Stimulated activated CD4-positive, alpha-beta T cell treated with anti-CD3 and anti-CD28 coated beads, TNF-alpha, amount 100 ng/mL, for 48 hours (primary cell): Measurements from ENCODE around the gene PPBP.

Experiments used
- DNase-seq, 3 donors: peaks; one replicate each; pipeline ENCODE4 v3.0.0-alpha.2; 2020; ENCODE audit warnings: low read depth in 3 of 3

PPBP gene, protein sequence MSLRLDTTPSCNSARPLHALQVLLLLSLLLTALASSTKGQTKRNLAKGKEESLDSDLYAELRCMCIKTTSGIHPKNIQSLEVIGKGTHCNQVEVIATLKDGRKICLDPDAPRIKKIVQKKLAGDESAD

DNA sequence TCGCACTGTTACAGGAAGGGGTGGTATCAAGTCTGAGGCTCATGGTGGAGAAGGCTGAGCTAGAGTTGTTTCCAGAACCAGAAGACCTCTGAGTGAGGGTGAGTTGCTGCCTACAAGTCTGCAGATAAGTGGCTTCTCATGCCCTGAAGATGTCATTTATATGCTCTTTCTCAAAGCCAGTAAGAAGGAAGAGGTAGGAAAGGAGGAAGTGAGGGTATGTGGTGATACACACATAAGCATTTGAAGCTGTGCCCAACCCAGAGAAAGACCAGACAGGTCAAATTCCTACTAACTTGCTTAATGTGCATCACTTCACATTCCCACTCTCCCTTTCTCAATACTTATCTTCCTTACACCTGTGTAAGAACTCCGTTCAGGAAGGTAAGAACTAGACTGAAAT lies at the start of gene PPBP:
Gene PPBP (minus strand): TSS at position 130 of the 400 bp plus-strand sequence. CDS start 87 bp downstream, at position 43.
- DNase-seq, result no peak

- DNase-seq, result no peak
These were observed 49.3 kb upstream of the PPBP start for GRCh38 chr4:74037076-74037955.

GRCh38 chr4:74033739-74034138 lies 45.7 kb upstream of the PPBP start:
- DNase-seq, result no peak

- DNase-seq, result no peak
These were observed 44.1 kb upstream of the PPBP start for GRCh38 chr4:74032064-74032463.

DNA sequence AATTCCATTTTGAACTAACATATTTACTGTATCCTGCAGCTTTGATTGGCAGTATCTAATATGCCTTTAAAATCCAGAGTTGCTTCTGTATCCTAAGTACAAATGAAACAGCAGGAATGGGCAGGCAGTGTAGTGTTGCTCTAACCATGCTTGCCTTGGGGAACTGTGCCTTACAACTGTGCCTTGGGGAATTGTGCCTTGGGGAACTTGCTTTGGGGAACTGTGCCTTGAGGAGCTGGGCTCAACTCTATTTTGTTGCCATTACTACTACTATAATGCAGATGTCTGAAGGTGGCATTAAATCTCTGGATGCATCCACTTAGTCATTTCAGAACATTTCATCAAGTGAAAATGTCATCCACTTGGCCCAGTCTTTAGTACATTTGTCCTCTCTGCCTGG lies 43.6 kb upstream of the PPBP start:
- no peak for DNase-seq

GRCh38 chr4:74030285-74030684 lies 42.3 kb upstream of the PPBP start:
- DNase-seq, result no peak

DNA sequence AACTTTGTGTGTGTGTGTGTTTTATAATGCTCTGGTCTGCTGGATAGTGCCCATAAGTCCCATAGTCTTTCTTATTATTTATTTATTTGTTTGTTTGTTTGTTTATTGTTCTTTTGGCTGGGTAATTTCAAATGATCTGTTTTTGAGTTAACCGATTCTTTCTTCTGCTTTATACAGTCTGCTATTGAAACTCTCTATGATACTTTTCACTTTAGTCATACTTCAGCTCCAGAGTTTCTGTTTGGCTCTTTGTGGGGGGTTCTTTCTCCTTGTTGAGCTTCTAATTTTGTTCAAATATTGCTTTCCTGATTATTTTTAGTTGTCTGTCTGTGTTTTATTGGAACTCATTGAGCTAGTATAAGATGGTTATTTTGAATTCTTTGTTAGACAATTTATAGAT lies 40.5 kb upstream of the PPBP start:
- no peak for DNase-seq

DNA sequence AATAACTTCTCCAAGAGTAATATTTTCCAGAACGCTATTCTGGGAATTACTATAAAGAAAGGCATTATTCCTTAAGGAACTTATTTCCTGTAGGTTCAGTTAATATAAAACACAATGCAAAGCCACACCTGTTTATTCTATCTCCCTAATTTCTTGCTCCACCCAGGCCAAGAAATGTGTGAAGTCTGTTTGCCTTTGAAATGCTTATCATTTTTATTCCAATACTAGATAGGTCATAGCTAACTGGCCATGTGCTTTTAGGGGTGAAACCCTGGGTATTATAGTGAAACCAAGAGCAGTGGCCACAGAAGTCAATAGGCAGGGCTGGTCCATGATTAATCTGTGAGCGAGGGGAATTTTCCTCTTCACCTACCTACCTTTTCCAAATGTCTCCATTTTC lies 35.7 kb upstream of the PPBP start:
- no peak for DNase-seq

DNA sequence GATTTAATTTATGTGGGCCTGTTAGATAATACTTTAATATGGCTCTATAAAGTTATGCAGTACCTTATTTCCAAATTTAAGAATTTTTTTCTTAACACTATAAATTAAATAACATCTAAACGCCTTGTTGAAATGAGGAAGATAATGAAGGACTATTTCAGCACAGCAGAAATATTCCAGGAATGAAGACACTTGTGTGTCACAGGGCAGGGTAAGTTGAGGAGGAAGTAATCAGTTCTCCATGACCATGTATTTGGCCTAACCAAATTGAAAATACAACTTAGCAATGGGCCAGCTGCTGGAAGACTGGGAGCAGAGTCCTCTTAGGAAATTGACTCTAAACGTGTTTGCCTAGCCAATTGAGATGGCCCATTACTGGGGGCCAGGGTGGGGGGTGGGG lies 33.6 kb upstream of the PPBP start:
- DNase-seq, result no peak

GRCh38 chr4:74018771-74019170 lies 30.8 kb upstream of the PPBP start:
- no peak for DNase-seq

DNA sequence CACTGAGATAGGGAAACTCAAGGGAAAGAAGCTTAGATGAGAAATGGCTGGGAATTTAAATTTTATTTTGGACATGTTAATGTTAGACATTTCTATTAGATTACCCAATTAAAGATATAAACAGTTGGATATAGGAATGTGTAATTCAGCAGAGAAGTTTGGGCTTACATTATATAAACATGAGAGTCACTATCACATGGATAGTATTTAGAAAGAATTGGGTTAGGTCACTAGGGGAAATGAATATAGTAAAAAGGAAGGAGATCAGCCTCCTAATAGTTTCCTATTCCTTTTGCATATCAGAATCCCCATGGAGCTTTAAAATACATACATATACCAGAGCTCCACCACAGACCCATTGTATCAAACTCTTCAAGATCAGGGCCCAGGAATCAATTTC lies 30.1 kb upstream of the PPBP start:
- no peak for DNase-seq

DNA sequence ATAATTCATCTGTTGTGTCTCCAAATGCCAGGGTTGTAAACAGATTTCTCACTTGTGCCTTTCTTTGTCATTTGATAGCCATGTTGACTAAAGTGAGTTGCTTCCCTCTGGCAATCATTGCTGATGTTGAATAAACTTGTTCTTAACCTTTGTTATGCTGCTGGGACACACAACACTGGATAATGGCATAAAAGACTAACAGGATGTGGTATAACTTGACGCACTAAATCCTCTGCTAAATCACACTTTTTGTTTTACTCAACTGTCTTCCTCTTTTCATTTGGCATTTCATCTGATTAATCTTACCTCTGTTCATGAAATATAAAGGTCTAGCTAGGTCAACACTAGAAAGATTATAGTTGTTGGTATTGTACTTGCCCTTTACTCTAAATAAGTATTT lies 28.1 kb upstream of the PPBP start:
- DNase-seq, result no peak

GRCh38 chr4:74015126-74015780 lies 27.3 kb upstream of the PPBP start:
- DNase-seq, result no peak

DNA sequence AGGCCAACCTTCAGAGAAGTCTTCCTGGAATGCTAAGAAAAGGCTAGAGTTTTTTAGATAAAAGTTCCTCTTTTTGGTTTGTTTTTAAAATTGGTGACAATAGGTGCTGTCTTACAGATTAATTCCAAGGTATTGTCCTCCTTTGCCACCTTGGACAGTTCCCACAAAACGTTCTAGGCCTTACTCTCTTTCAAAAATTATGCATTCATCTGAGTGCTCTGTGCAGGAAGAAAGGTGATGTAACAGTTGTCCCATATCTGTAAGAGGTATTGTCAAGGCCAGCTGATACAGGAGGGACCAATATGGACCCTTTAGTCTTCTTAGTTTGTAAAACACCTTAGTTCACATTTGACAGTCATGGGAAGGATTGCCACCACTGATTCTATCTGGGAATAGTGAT lies 26.3 kb upstream of the PPBP start:
- DNase-seq, result no peak

DNA sequence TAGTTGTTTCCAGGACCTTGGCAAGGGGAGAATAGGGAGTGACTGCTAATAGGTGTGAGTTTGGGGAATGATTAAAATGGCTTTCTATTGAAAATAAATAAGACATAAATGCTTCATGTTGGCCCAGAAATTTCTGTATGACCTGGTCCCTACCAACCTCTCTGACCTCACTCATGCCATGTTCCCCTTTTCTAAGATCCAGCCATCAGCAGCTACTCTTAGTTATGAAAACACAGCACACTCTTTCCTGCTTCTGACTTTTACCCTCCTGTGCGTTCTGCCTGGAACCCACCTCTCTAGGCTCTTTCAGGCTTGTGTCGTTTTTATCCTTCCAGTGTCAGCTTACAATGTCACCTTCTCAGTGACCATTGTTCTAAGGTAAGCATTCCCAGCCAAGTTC lies 25.3 kb upstream of the PPBP start:
- DNase-seq, result no peak

DNA sequence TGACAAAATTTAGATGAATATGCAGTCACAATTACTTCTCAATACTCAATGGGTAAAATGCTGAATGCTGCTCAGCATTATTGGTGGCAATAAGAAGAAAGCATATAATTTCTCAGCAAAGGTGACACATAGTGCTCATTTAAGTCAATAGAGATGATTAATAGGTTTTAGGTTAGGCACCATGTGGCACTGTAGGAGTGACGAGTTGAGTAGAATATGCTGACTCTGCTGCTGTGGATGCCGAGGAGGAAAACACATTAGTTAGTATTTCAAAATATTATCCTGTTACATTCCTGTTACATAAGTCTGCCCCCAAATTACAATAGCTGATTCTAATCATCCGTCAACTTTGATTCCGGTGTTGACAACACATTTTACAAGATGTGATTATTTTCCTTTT lies 24.1 kb upstream of the PPBP start:
- no peak for DNase-seq

DNA sequence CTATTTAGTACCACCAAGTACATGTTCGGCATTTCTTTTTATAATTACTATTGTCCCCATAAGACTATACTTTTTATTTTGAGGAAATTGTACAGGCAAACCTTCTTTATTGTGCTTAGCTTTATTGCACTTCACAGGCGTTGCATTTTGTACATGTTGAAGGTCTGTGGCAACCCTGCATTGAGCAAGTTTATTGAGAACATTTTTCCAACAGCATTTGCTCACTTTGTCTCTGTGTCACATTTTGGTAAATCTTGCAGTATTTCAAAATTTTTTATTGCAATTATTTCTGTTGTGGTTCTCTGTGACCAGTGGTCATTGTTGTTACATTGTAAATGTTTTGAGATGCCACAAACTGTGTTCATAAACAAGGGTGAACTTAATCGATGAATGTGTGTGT lies 21.3 kb upstream of the PPBP start:
- DNase-seq, result no peak

GRCh38 chr4:74006009-74006476 lies 18.1 kb upstream of the PPBP start:
- no peak for DNase-seq

DNA sequence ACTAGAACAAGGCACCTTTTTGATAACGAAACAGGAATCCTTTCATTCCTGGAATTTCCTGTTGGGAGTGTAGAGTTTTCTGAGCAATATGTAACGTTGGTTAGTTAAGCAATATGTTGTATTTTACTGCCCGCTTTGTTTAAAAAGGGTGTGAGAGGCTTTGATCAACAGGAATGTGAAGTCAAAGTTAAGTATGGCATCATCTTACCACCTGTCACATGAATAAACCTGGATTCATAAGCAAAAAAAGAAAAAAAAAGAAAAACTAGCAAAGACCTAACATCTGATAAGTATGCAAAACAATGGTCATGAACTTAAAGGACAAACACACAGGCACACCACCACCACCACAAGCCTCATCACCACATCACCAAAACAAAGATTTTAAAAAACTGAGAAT lies 17.5 kb upstream of the PPBP start:
- no peak for DNase-seq

GRCh38 chr4:74004668-74005067 lies 16.7 kb upstream of the PPBP start:
- DNase-seq, result no peak

GRCh38 chr4:74000301-74000700 lies 12.3 kb upstream of the PPBP start:
- DNase-seq, result no peak

DNA sequence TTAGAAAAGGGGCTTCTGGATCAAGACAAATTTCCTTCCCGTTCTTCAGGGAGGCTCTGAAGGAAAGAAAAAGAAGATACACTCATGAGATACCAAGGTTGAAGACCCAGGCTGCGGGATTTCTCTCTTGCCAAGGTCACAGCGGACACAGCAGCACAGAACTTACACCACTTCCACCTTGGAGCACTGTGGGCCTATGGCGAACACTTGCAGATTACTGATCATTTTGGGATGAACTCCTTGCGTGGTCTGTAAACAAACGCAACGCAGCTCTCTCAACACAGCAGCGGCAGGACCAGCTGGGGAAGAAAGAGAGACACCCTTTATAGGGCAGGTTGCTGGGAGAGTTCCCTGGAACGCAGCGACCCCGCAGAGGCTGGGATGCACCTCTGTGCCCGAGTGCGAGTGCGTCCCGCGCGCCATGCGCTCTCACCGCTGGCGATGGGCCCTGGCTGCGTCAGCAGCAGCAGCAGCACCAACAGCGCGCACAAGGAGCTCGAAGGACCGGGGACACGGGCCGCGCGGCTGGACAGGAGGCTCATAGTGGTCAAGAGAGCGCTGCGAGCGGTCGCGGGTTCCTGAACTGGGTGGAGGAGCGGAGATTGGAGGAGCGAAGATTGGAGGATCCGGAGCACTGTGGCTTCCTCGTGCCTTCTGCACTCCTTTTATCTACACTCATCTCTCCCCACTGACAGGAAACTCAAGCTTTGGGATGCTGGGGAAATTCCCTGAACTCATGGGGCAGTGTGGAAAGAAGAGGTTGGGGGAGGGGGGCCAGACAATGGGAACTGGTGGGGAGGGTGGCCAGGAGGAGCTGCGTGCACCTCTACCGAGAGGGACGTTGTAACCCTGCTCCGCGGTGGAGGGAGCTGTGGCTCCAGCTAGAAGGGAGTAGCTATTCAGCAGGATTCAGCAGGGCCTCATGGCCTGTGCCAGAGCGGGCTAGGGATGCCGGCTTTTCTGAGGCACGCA lies 10.3 kb upstream of the PPBP start, which contains the start of gene CXCL5:
Gene CXCL5 (minus strand): TSS at position 638 of the 972 bp plus-strand sequence. CDS start 96 bp downstream, at position 542.
- DNase-seq, result no peak
